Thoracic aorta (tissue), 2 donors: ENCODE data around the gene CCDC85C. TPM values are rescaled to one million over a fixed set of nuclear protein-coding genes. Genes with fewer than 3 reads are reported as not detected.

Experiments
- ATAC-seq: fragments of 150-250 bp; one replicate; pipeline ENCODE4 v1.8.0; 2017; ENCODE audit warnings: low read depth; ENCODE audit not compliant: insufficient number of reproducible peaks, low FRiP score
- DNase-seq: peaks from one replicate; pipeline ENCODE4 v3.0.0-alpha.2; 2020; ENCODE audit warnings: low spot score
- H3K27ac ChIP-seq, 2 donors: fragments of 200-600 bp; sonication (generic); 1 replicate in 1 of 2; 2 replicates in 1 of 2; pipeline ENCODE4 v1.5.1; 2016; ENCODE audit warnings: mild to moderate bottlenecking in 2 of 2, moderate library complexity in 2 of 2
- H3K27me3 ChIP-seq: fragments of 200-600 bp; sonication (generic); replicated peaks from 2 replicates; pipeline ENCODE4 v1.6.0; 2016; ENCODE audit warnings: mild to moderate bottlenecking; ENCODE audit not compliant: insufficient read depth
- H3K36me3 ChIP-seq: fragments of 200-600 bp; sonication (generic); one replicate; pipeline ENCODE4 v1.5.1; 2016
- H3K4me1 ChIP-seq, 2 donors: fragments of 200-600 bp; sonication (generic); 1 replicate in 1 of 2; 2 replicates in 1 of 2; pipeline versions ENCODE4 v1.5.1 to v1.6.0; 2016; ENCODE audit warnings: low read depth in 2 of 2, mild to moderate bottlenecking in 1 of 2; ENCODE audit not compliant: control insufficient read depth in 1 of 2
- H3K4me3 ChIP-seq: fragments of 200-600 bp; sonication (generic); 2 replicates; pipeline ENCODE4 v1.5.1; 2016; ENCODE audit warnings: mild to moderate bottlenecking
- H3K9me3 ChIP-seq: fragments of 200-600 bp; sonication (generic); 2 replicates; pipeline ENCODE4 v1.5.1; 2016
- total RNA-seq, 2 donors: library from RNA; depleted of rRNA; stranded (reverse); fragments of >200 nt; gene quantifications; one replicate each; pipeline versions ENCODE4 v1.1.0 to v1.2.3, GENCODE V29; 2016
- TF ChIP-seq, protein P1 (sequence below): fragments of 200-600 bp; sonication (generic); IDR thresholded peaks from one replicate; pipeline ENCODE4 v1.5.1; 2019; ENCODE audit warnings: antibody characterized with exemption

CCDC85C gene
- total RNA-seq, 2 donors from 2014 or later: 1.5 to 4.1 TPM

GRCh38 chr14:99540196-99541032 is 63.6 kb downstream of the CCDC85C start:
- Histone ChIP-seq H3K9me3 (no peaks in the 10 kb centered on the region), H3K36me3 (no peaks in the 10 kb centered on the region), H3K27me3 (no peaks in the 10 kb centered on the region), H3K27ac (no peak overlapping the region), H3K4me3 (no peak overlapping the region), H3K4me1 (no peaks in the 10 kb centered on the region)
- ATAC-seq (no peak), DNase-seq (no peak)
- TF ChIP-seq, protein P1, sequence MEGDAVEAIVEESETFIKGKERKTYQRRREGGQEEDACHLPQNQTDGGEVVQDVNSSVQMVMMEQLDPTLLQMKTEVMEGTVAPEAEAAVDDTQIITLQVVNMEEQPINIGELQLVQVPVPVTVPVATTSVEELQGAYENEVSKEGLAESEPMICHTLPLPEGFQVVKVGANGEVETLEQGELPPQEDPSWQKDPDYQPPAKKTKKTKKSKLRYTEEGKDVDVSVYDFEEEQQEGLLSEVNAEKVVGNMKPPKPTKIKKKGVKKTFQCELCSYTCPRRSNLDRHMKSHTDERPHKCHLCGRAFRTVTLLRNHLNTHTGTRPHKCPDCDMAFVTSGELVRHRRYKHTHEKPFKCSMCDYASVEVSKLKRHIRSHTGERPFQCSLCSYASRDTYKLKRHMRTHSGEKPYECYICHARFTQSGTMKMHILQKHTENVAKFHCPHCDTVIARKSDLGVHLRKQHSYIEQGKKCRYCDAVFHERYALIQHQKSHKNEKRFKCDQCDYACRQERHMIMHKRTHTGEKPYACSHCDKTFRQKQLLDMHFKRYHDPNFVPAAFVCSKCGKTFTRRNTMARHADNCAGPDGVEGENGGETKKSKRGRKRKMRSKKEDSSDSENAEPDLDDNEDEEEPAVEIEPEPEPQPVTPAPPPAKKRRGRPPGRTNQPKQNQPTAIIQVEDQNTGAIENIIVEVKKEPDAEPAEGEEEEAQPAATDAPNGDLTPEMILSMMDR: no peak

DNA sequence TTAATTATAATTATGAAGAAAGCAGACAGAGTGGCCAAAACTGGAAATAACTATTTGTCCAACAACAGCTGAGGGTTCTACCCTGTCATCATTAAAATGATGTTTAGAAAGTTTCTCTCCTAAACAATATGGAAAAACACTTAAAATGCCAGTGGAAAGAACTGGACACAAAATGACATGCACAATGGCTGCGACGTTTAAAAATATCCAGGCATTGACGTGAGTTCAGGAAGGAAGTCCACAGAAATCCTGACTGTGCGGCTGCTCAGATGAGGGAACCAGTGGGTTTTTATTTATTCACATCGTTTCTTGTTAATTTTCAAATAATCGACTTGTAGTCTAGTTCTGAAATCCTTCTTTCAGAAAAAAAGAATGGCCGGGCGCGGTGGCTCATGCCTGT is 64.5 kb downstream of the CCDC85C start:
- ATAC-seq (no peak), DNase-seq (no peak)
- no peaks in the 10 kb centered on the region for H3K27me3 ChIP-seq
- no peaks in the 10 kb centered on the region for H3K36me3 ChIP-seq
- H3K4me3 ChIP-seq: no peak overlapping the region
- H3K9me3 ChIP-seq: no peaks in the 10 kb centered on the region
- H3K4me1 ChIP-seq: no peaks in the 10 kb centered on the region
- TF ChIP-seq, protein P1: no peak
- no peak overlapping the region for H3K27ac ChIP-seq

DNA sequence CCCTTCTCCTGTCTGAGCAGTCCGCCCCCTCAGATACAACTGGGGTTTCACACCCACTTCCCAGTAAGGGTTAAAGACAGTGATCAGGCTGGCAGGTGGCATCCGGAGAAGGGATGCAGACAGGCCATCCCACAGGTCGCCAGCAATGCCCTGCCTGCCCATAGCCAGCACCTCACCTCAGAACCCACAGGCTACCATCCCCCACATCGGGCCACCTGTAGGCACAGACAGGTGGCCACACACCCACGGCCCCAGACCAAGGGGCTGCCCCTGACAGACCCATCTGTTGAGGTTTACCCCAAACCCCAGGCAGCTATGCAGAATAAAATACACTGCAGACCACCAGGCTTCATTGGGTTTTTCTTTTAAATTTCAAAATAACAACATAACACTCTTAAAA is 65.3 kb downstream of the CCDC85C start:
- Histone ChIP-seq H3K27ac (no peak overlapping the region), H3K36me3 (no peaks in the 10 kb centered on the region), H3K27me3 (no peaks in the 10 kb centered on the region), H3K4me3 (no peak overlapping the region), H3K9me3 (no peaks in the 10 kb centered on the region), H3K4me1 (no peaks in the 10 kb centered on the region)
- no peak for DNase-seq
- TF ChIP-seq, protein P1: no peak
- no peak for ATAC-seq

- no peaks in the 10 kb centered on the region for H3K4me1 ChIP-seq
- H3K27ac ChIP-seq: no peak overlapping the region
- ATAC-seq (no peak), DNase-seq (no peak)
- no peaks in the 10 kb centered on the region for H3K36me3 ChIP-seq
- no peaks in the 10 kb centered on the region for H3K9me3 ChIP-seq
- H3K4me3 ChIP-seq: no peak overlapping the region
- H3K27me3 ChIP-seq: no peaks in the 10 kb centered on the region
- TF ChIP-seq, protein P1: no peak
Measured at GRCh38 chr14:99538275-99538674, 65.7 kb downstream of the CCDC85C start.

DNA sequence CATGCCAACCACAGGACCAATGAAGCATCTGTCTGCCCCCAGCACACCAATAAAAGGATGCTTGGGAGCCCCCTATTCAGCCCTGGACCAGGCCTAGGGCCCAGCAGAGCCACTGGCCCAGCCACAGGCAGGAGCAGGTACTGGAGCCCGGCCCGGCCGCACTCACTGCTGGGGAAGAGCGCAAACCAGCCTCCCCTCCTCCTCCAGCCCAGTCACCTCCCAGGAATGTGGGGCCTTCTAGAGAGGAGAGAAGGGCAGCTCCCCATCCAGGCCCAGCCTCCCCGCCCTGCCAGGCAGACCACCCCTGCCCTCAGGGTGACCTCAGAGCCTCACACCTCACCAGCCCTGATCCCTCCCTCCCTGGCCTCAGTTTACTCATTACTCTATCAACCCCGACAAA is 66.6 kb downstream of the CCDC85C start:
- no peaks in the 10 kb centered on the region for H3K9me3 ChIP-seq
- H3K4me3 ChIP-seq: no peak overlapping the region
- no peaks in the 10 kb centered on the region for H3K4me1 ChIP-seq
- TF ChIP-seq, protein P1: no peak
- ATAC-seq (no peak), DNase-seq (no peak)
- H3K27me3 ChIP-seq: no peaks in the 10 kb centered on the region
- no peaks in the 10 kb centered on the region for H3K36me3 ChIP-seq
- no peak overlapping the region for H3K27ac ChIP-seq
